ENCODE results near the gene ZDHHC14. TPM values are rescaled to one million over a fixed set of nuclear protein-coding genes. Genes with fewer than 3 reads are reported as not detected.

Gene ZDHHC14
- total and polyA plus RNA-seq, 8 donors = 8.2 to 33.2 (median 25.8) TPM

DNA sequence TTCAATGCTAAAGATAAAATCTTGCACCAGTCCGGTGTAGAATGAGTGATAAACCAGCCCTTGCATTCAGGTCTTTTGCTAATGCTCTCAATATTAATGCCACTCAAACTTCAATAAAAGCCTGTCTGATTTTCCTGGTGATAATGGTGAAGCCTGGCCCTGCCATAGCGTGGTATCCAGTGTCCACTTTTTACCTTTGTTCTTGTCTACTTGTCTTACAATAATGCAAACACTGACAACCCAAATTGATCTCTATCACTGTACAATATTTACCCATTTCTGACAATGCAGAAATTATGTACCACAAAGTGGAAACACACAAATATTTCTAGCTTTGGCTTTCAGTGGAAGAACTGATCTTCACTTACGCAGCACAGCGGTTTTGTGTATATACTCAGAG, 189.1 kb downstream of the ZDHHC14 start:
- H3K9me3 ChIP-seq = no peaks in the 10 kb centered on the region
- H3K4me1 ChIP-seq = no peaks in the 10 kb centered on the region
- no peaks in the 10 kb centered on the region for H3K27me3 ChIP-seq
- H3K27ac ChIP-seq = no peak overlapping the region
- H3K36me3 ChIP-seq = no peaks in the 10 kb centered on the region
- intact Hi-C loops (cut with DNase I) = no loop called here
- no peak for DNase-seq
- no peak for ATAC-seq
- H3K4me3 ChIP-seq = no peak overlapping the region
- TF ChIP-seq, protein P1, sequence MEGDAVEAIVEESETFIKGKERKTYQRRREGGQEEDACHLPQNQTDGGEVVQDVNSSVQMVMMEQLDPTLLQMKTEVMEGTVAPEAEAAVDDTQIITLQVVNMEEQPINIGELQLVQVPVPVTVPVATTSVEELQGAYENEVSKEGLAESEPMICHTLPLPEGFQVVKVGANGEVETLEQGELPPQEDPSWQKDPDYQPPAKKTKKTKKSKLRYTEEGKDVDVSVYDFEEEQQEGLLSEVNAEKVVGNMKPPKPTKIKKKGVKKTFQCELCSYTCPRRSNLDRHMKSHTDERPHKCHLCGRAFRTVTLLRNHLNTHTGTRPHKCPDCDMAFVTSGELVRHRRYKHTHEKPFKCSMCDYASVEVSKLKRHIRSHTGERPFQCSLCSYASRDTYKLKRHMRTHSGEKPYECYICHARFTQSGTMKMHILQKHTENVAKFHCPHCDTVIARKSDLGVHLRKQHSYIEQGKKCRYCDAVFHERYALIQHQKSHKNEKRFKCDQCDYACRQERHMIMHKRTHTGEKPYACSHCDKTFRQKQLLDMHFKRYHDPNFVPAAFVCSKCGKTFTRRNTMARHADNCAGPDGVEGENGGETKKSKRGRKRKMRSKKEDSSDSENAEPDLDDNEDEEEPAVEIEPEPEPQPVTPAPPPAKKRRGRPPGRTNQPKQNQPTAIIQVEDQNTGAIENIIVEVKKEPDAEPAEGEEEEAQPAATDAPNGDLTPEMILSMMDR (IDR thresholded peaks at IDR 0.05) = no peak

DNA sequence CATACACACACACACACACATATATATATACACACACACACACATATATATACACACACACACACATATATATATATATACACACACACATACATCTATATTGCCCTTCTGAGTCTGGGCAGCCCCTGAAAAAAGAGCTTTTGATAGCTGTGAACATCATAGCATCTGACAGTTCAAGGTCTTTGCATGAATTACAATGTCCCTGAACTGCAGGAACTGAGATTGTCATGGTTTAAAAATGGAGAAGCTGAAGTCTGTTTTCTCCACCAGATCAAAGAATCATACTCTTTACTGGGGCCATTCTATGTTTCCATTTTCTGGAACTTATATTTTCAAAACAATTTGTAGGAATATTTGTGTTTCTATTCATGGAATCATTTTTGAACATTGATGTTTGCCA, 189.8 kb downstream of the ZDHHC14 start:
- H3K9me3 ChIP-seq = no peaks in the 10 kb centered on the region
- ATAC-seq = no peak
- no peak overlapping the region for H3K4me3 ChIP-seq
- no peak for DNase-seq
- no peak overlapping the region for H3K27ac ChIP-seq
- intact Hi-C loops (cut with DNase I) = no loop called here
- TF ChIP-seq, protein P1 (IDR thresholded peaks at IDR 0.05) = no peak
- H3K27me3 ChIP-seq = no peaks in the 10 kb centered on the region
- no peaks in the 10 kb centered on the region for H3K36me3 ChIP-seq
- H3K4me1 ChIP-seq = no peaks in the 10 kb centered on the region

DNA sequence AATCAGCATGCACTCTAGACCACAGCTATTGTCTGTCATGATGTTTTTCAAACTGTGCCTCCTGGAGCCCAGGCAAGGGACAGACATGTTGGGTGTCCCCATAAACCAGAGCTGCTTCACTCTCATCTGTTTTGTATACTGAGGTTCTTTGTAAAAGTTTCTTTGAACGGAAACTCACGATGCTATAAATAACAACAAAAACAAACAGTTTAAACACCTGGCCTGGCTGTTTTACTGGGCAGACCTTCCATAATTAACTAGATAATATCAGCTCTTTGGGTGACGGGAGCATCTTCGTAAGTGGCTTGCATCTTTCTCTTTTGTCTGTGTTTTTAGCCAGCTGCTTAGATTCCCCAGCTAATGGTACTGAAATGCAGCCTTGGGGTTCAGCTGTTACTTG, 190.3 kb downstream of the ZDHHC14 start:
- Histone ChIP-seq H3K9me3 (no peaks in the 10 kb centered on the region), H3K4me3 (no peak overlapping the region), H3K27ac (no peak overlapping the region), H3K27me3 (no peaks in the 10 kb centered on the region), H3K36me3 (no peaks in the 10 kb centered on the region), H3K4me1 (no peaks in the 10 kb centered on the region)
- DNase-seq (no peak), ATAC-seq (no peak)
- intact Hi-C loops (cut with DNase I) = no loop called here
- TF ChIP-seq, protein P1 (IDR thresholded peaks at IDR 0.05) = no peak

DNA sequence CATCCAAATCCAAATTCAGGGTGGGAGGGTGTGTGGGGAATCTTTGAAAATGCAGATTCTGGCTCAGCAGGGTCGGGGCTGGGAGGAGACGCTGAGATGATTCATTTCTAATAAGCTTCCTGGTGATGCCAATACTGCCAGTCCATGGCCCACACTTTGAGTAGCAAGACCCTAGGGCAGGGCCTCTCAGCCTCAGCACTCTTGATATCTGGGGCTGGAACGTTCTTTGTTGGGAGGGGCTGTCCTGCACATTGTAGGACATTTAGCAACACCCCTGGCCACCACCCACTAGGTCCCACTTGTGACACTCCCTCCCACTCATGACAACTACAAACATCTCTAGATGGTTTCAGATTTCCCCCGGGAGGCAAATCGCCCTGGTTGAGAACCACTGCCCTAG, 191.0 kb downstream of the ZDHHC14 start:
- no peaks in the 10 kb centered on the region for H3K36me3 ChIP-seq
- no peaks in the 10 kb centered on the region for H3K27me3 ChIP-seq
- TF ChIP-seq, protein P1 (IDR thresholded peaks at IDR 0.05) = no peak
- DNase-seq = no peak
- H3K4me3 ChIP-seq = no peak overlapping the region
- no peak for ATAC-seq
- intact Hi-C loops (cut with DNase I) = no loop called here
- no peaks in the 10 kb centered on the region for H3K4me1 ChIP-seq
- H3K27ac ChIP-seq = no peak overlapping the region
- H3K9me3 ChIP-seq = no peaks in the 10 kb centered on the region

DNA sequence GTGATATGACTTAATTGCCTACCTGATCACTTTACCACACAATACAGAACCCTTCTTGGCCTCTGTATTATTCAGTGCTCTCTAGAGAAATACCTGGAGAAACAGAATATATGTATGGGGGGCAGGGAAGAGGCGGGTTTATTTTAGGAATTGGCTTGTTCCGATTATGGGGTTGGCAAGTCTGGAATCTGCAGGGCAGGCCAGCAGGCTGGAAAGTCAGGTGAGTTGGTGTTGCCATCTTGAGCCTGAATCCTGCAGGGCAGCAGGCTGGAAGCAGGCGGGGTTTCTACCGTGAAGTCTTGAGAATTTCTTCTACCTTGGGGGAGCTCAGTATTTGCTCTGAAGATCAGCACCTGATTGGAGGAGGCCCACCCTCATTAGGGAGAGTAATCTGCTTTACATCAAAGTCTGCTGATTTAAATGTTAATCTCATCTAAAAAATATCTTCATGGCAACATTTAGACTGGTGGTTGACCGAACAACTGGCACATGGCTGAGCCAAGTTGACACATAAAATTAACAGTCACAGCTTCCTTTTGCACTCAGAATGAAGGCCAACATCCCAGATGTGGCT, 193.9 kb downstream of the ZDHHC14 start:
- no peaks in the 10 kb centered on the region for H3K9me3 ChIP-seq
- intact Hi-C loops (cut with DNase I) = no loop called here
- no peaks in the 10 kb centered on the region for H3K36me3 ChIP-seq
- DNase-seq = no peak
- no peak for ATAC-seq
- no peaks in the 10 kb centered on the region for H3K27me3 ChIP-seq
- H3K27ac ChIP-seq = no peak overlapping the region
- no peaks in the 10 kb centered on the region for H3K4me1 ChIP-seq
- H3K4me3 ChIP-seq = no peak overlapping the region
- TF ChIP-seq, protein P1 (IDR thresholded peaks at IDR 0.05) = no peak

Measured in left lung (tissue), 10 donors.